NCI-H1092 (cell line): ENCODE measurements around the gene DMGDH.
A peak's percentile ranks its signal among the peaks of the same experiment; 100 is the strongest.

Source experiments
- DNase-seq: peaks from one replicate; lab custom pipeline; 2025; lab: John Stamatoyannopoulos, UW

Gene DMGDH

DNA sequence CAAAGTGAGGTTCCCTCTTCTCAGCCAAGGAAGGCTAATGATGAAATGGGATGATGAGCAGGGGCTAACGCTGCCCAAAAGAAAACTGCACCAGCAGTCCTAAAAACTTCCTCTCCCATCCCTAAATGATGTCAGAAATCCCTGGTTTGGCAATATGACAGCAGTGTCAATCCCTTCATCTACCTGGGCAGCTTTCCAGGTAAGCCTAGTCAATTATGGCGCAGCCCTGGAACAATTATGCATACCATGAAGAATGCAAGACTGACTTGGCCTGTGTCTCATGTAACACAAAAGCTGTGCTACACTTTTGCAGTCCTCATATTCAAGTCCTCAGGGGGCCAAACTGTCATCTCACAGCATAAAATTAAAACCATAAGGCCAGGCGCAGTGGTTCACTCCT lies 7.0 kb downstream of the DMGDH start:
- no peak for DNase-seq

DNA sequence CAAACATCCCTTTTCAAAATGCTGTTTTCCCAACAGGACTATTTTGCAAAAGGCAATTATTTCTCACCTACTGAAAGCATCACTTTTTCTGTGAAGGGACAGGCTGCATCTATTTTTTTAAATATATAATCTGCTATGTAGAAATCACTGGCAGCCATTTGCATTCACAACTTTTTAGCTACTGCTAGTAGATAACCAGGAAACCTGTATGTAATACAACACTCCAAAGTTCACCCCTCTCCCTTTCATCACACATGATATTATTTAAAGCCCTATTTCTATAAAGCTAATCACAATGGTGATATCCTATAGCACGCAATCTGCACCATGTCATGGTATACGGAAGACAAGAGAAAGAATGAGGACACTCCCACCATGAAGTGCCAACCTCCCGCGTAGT lies 9.8 kb downstream of the DMGDH start:
- DNase-seq, result no peak

DNA sequence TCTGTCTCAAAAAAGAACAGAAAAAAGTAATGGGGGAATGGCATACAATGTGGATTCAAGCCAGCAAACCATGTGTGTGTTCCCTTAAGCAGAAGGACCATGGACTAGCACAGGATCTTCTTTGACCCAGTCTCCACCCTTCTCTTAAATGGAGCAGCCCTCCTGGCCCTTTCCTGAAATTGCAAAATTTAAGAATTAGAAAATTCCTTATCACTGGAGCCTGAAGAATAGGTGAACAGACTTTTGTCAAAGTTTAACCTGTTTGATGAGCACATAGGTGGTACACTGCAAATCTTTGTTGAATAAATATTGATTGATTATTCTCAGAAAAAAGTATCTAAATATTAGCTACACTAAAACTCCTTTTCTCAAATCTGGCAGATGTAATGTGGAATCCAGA lies 12.6 kb downstream of the DMGDH start:
- no peak for DNase-seq

DNA sequence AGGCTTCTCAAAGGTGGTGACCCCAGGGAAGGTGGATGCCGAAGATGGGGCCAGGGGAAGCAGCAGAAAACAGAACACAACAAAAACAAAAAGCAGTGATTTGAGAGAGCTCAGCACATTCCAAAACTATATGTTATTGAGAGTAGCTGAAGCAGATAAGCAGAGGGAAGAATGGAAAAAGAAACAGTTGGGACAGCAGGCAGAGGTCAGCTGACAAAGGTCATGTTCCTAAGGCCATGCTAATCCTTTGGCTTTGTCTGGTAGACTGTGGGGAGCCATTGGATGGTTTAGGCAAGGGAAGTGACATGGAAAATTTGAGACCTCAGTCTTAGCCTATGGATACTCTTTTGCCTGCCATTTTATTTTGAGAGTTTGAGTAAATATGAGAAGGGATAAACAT lies 14.5 kb downstream of the DMGDH start:
- DNase-seq, result no peak

DNA sequence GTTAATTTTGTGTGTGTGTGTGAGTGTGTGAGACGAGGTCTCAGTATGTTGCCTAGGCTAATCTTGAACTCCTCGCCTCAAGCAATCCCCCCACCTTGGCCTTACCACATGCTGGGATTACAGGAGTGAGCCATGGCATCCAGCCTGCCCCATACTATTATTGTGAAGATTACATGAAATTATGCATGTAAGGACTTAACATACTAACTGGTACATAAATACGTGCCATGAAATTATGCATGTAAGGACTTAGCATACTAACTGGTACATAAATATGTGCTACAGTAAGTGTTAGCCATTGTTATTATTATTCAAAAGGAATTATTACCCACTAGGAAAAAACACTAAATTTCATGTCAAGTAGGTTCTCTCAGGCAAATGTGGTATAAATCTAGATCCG lies 16.2 kb downstream of the DMGDH start:
- no peak for DNase-seq

DNA sequence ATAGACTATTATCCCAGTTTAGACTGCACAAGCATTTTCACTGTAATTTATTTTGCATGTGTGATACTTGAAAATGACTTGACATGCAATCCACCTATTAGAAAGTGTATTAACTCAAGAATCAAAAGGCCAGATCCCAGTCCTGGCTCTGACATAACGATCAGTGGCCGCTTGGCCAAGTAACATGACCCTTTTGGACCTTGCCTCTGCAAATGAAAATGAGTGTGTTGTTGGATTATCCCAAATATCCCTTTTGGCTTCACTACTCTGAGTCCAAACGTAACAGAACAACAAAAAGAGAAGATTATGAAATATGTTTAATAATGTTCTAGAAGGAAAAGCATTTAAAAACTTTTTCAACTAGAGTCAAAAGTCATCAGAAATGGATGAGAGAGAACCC lies 19.0 kb downstream of the DMGDH start:
- no peak for DNase-seq

DNA sequence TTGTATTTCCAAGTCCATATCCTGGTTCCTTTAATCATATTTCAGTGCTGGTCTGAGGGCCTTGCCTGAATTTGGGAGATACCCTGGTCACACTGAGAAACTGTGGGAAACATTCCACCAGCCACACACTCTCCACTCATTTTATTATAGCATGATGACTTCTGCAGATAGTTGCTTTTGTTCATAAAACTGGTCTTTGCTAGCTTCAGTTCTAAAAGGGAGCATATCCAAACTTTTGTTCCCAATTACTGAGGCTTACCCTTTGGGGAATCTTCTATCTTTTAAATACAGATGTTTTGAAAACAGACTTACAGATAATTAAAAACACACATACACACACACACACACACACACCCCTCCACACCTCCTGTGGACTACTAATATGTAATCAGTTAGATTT lies 21.0 kb downstream of the DMGDH start:
- no peak for DNase-seq

DNA sequence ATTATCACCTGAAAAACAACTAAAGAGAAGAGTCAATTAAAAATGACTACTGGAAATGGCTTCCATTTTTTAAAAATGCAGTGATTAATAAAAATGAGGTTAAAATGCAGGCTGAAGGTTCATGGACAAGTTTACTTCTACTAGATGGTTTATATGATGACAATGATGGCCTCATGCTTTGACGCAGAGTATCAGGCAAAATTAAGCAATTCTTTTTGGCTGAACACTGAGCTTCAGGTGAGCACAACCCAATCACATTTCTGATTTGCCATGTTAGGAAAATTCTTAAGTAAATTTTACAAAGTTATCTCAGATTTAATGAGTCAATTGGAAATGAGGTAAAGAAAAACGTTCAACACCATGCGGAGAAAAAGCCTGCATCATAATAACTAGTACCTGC lies 22.3 kb downstream of the DMGDH start:
- no peak for DNase-seq

DNA sequence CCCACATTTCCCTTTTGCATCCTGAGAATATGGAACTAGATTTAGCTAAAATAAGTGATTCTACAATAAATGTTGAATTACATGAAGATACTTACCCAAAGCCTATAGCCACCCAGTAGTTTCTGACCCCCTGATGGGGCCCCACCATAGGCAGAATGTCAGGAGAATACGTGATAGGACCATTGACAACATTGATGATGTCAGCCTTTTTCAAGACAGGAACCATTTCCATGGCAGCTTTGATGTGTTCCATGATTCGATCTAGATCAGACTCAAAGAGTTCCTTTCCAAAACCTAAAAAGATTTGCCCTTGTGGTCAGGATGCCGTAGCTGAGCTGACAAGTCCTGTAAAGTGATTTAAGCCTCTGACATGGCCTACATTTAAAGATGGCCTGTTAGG lies 27.3 kb downstream of the DMGDH start:
- no peak for DNase-seq

DNA sequence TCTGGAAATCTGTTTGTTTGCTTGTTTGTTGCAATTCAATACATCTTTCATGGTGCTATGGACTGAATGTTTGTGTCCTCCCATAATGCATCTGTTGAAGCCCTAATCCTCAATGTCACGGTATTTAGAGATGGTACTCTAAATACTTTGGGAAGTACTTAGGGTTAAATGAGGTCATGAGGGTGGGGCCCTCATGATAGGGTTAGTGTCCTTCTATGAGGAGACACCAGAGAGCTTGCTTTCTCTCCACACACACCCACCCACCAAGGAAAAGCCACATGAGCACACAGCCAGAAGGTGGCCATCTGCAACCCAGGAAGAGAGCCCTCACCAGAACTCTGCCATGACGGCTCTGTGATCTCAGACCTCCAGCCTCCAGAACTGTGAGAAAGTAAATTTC lies 32.7 kb downstream of the DMGDH start:
- no peak for DNase-seq

DNA sequence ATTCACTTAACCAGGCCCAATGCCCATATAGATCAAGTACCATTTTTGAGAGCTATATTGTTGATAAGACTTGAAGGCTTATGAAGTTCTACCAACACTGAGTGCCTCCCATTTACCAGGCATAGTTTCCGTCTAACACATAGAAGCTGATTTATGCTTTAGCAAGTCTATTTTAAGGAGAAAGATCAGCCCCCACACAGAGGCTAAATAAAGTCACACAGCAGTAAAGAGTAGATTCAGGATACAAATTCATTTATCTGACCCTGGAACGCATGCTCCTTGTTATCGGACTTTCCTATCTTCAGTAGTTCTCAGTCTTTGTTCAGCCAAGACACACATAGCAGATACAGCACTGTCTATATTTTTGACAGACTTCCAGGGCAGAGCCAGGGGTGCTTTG lies 34.2 kb downstream of the DMGDH start:
- DNase-seq, result no peak

DNA sequence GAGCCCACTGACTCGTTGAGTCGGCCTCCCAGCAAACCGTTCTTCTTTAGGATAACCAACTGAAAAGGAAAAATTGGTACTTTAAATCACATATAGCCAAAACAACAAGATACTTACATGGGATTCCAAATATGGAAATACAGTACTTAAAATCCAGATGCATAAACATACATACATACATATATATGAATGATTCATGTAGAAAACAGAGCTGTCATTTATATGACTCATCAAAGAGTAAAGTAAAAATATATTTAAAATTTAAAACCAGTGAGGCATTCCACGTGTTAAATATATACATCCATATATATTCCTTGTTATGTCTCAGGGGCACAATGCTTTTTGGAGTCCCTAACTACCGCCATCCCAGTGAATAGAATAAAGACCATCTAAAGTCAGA lies 36.7 kb downstream of the DMGDH start:
- DNase-seq, result no peak

DNA sequence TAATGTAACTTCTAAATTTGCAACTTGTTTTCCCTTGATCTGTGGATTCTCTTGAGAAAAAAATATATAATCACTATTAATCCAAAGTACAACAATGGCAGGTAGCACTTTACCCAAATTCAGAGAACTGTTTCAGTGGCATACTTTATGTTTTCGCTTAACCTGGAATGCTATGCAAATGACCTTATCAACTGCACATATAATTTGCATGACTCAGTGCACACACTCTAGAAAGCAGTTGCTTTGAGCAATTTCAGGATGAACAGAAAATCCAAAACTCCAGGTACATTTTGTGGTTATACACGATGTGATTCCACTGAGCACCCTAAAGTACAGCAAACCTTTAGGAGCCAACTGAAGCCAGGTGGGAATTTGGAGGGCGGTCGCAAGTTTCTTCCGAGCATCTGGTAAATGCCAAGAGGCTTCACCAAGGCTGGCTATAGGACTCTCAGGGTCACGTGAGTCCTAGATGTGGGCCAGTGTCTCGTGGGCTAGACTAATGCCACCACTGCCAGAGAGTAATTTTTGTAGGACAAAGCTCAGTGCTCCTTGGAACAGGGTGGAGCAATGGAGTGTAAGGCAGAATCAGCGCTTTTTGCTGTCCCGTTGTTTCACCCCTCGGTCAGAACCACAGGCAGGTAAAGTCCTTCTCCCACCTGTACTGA lies 37.3 kb downstream of the DMGDH start:
- DNase-seq, result no peak

DNA sequence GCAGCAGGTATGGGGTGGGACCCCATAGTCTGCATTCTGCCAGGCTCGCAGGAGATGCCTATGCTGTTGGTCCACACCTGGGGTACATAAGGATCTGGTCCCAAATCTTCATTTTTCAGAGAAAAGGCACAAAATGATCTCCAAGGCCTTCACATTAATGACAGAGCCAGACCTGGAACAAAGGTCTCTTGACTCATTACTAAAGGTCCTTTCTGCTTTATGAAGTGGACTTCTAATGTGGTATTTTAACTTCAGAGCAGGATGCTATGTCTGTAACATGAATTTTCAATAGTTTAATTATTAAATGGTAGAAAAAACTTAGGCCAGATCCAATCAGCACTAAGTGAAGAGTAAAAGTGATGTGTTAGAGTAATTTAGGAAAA lies 38.0 kb downstream of the DMGDH start:
- no peak for DNase-seq

DNA sequence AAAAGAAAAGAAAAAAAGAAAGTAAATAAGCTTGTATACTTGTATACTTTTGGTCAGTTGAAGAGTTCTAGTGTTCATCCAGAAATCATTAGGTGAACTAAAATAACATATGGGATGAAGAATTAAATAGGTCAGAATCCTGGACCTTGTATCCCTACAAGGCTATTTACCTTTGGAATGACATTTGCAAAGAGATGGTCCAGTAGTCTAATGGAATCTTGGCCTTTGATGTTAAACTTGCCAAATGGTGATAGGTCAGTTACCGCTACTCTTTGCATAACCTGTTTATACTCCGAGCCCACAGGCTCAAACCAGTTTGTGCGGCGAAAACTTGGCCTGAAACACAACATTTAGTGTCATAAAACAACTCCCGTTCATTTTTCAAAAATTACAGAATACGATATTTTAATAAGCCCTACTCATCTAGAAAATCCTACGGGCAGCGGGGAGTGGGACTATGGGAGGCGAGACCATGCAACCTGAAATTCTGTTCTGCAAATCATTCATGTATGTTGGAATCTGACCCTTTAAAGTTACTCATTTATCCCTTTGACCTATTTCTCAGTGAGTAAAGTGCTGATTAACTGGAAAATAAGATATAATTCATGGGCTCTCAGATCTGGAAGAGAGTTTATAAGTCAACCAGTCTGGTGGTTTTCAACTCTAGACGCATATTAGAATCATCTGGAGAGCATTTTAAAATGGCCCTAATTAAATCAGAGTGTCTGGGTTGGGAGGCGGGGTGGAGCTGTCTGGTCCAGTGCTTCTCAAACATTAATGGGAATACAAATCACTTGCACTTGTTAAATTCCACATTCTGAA lies 38.6 kb downstream of the DMGDH start:
- no peak for DNase-seq

DNA sequence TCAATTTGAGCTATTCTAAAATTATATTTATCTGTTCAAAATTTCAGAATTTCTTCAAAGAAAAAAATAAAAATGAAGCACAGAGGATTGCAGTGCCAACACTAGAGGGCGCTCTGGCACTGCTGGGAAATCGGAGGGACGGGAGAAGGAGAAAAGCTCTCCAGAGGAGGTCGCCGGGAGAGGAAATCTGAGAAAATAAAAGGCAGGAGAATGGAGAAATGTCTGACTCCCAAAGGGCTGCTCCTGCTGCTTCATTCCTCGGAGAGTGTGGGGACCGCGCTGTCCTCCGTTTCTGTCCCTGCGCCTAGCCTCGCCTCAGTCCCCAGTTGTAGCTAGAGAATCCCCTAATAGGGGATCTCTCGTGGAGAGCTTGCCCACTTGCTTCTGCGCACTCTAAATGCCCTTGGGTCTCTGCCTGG lies 44.4 kb downstream of the DMGDH start:
- DNase-seq, result peak; percentile 19

DNA sequence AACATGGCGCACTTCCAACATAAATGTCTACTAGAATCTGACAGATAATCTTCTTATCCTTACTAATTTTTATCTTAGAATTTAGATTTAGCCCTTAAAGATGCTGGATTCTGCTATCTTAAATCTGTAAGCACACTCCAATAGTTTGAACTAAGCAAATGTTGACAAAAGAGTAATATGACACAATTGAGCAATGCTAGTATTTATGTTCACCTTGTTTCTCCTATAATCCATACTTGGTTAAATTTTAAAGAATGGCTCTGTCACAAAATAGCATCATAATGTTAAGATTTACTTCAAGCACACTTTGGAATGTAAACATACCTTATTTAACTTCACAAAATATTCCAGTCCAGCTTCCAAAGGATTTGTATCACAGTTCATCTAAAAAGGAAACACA lies 45.5 kb downstream of the DMGDH start:
- no peak for DNase-seq

DNA sequence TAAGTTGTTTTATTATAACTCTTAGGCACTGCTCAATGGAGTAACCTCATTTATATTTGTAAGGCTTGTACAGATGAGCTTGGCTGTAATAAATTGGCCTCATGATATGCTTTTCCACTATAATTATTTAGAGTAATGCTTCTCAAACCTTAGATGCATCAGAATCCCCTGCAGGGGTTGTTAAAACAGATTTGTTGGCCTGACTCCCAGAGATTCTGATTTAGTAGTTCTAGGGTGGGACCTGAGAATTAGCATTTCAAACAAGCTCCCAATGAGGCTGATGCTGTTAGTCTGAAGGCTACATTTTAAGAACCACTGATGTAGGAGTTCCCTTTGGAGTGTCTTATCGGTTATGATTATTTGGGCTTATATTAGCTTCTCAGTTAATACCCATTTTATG lies 46.1 kb downstream of the DMGDH start:
- DNase-seq, result no peak

DNA sequence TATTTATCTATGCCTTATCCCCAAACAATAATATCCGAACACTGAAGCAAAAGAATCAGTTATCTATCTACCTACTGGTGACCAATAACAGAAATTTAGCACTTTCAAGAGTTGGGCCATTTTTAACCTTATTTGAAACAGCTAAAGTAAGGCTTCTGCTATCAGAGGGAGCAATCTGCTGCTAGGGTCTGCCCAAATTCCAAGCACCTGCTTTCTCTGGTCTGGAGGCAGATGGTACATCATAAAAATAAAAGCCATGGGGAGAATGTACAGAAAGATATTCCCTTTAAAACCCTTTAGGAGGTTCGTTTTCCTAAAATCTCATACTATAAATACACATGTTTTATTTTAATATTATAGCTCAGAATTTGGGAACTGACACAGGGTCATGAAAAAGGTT lies 46.7 kb downstream of the DMGDH start:
- DNase-seq, result no peak

DNA sequence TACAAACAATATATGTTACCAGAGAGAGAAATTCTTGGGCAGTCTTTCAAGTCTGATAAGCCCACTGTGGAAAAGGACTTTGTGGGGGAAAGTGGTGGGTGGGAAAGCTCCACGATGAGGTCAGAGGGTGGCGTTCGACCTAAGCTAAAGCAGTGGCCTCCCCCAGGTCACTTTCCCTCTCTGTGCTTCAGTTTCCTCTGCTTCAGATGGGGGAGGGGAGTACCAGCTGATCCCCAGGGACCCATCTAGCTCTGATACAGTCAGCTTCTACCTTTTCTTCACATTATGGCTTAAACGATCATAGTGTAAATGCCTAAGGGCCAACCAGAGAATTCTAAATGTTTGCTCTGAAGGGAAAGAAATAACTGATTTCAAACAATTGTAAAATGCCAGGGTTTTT lies 47.7 kb downstream of the DMGDH start:
- no peak for DNase-seq

DNA sequence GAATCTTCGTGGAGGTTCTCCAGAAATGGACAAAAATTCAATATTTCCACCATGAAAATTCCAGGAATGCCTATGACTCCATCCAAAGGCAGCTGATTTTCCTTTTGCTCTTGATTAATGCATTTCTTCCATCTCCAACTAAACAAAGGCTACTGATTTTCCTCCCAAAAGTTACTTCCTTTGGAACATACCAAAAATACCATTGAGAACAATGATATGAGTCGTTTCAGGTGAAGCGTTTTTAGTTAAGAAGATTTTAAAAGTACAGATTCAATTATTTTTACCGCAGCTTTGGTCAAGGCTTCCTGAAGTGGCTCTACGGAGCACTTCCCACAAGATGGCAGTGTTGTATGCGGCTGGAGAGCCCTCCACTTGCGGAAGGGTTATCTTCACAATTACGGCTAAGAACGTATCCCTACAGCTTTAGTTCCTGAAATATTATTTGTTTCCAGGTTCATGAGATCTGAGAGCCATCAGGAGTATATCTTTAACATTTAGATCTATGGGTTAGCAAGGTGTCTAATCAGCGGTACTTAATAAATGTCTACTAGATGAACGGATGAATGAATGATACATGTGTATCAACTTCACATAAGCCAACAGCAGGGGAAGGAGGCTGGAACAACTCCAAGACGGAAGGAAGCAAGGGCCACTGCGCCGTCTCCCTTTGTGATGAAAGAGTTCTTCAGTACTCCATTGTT lies 48.5 kb downstream of the DMGDH start:
- DNase-seq, result peak; percentile 14

DNA sequence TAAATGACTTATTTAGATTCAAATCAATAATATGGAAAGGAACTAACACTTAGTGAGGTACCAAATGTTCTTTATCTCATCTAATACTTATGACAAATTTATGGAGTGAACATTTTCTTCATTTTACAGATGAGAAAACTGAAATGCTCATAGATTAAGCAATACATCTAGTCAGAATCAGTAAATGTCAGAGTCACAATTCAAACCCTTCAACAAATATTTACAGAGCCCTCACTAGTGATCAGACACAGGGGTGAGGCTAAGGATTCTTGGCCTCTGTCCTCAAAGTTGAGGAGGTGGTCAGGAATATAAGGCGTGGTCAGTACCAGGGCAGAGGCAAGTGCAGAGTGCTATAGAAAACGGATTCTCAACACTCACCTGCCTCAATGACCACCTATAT lies 54.8 kb downstream of the DMGDH start:
- no peak for DNase-seq

DNA sequence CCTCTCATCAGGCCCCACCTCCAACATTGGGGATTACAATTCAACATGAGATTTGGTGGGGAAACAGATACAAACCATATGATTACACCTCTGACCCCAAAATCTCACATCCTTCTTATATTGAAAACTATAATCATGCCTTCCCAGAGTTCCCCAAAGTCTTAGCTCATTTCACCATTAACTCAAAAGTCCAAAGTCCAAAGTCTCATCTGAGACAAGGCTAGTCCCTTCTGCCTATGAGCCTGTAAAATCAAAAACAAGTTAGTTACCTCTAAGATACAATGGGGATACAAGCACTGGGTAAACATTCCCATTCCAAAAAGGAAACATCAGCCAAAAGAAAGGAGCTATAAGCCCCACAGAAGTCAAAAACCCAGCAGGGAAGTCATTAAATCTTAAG lies 57.6 kb downstream of the DMGDH start:
- no peak for DNase-seq
